ENCODE results near the gene TRIM66.
"Not testable (repeated sequence)": the region's sequence is repeated elsewhere in the genome, so short reads cannot be mapped to it uniquely, and the experiment has no call there.

Gene TRIM66

DNA sequence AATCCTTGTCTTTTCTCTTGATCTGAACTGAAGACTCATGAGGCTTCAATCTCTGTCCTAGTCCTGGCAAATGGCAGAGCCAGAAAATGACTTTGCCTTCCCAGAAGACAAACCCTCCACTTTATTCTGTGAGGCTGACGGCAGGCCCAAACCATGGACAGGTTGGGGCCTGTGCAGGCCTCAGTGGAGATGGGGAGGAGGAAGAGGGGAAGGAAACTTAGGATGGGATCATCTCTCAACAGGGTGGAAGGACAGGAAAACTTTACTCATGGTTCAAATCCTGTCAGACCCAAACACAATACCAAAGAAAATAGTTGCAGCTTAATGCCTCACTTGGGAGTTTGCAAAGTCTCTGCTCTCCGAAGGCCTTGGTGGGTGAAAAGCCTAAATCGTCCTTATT, 10.0 kb upstream of the TRIM66 start:
- DNase-seq (ENCODE audit: low read depth in 2 of 3, low spot score in 2 of 3), result no peak

DNA sequence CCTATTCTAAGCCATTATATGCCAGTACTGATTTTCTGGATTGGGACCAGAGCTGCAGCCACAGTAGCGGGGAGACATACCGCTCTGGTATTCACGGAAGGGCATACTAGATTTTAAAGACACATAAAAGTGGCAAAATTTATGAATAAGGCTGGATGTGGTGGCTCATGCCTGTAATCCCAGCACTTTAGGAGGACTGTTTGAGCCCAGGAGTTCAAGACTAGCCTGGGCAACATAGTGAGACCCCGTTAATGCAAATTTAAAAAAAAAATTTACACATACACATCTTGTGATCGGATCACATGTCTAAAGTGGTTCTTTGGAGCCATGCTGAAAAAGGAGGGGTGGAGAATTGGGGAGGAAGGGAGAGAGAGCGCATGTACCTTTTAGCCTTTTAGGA, 9.1 kb upstream of the TRIM66 start:
- DNase-seq (ENCODE audit: low read depth in 2 of 3, low spot score in 2 of 3), result no peak

DNA sequence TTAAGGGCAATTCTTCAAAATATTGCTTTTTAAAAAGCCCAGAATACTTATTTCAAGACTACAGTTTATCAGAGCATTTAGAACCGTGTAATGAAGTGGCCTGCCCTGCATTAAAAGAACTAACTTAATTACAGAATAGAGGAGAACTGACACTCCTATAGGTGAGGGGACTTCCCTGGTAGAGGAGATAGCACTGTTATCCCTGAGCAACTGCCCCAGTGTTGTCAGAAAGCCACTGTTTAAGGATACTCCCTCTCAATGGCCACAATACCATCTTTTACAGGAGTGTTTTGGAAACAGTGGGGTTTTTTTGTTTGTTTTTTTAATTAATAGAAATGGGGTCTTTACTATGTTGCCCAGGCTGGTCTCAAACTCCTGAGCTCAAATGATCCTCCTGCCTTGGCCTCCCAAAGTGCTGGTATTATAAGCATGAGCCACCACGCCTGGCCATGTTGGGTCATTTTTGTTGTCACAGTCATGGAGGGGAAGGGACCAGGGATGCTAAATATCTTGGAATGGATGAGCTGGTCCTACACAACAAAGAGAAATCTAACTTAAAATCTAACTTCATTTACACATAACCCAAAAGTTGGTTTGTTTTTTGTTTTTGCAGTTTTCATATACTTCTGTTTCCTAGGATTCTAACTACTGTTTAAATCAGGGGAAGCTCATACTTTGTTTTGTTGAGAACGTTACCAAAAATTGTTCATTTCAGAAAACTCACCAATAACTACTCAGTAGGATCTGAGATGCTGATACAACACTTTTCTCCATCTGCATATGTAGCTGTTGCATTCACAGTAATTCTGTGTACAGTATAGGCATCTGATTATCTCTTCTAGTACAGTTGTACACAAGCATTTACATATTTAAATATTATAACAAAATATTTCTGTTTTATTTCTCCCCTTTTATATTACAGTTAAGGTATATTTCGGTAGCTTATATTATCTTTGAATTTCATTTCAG, 8.2 kb upstream of the TRIM66 start:
- DNase-seq (ENCODE audit: low read depth in 2 of 3, low spot score in 2 of 3), result no peak

DNA sequence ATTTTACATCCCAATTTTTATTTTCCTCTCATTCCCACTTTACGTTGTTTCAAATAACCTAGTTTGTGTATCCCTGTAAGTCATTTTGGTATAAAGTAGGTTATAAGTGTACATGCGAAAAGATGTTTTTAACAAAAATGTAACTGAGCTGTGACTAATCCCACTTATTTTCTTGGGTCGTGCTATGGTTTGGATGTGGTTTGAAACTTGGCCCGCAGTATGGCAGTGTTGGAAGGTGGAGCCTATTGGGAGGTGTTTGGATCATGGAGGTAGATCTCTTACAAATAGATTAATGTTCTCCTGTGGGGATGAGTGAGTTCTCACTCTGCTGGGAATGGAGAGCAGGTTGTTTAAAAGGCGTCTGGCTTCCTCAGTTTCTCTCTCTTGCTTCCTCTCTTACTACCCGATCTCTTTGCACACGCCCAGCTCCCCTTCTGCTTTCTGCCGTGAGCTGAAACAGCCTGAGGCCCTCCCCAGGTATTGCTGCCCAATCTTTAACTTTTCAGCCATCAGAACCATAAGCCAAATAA, 7.3 kb upstream of the TRIM66 start:
- DNase-seq (ENCODE audit: low read depth in 2 of 3, low spot score in 2 of 3), result no peak

DNA sequence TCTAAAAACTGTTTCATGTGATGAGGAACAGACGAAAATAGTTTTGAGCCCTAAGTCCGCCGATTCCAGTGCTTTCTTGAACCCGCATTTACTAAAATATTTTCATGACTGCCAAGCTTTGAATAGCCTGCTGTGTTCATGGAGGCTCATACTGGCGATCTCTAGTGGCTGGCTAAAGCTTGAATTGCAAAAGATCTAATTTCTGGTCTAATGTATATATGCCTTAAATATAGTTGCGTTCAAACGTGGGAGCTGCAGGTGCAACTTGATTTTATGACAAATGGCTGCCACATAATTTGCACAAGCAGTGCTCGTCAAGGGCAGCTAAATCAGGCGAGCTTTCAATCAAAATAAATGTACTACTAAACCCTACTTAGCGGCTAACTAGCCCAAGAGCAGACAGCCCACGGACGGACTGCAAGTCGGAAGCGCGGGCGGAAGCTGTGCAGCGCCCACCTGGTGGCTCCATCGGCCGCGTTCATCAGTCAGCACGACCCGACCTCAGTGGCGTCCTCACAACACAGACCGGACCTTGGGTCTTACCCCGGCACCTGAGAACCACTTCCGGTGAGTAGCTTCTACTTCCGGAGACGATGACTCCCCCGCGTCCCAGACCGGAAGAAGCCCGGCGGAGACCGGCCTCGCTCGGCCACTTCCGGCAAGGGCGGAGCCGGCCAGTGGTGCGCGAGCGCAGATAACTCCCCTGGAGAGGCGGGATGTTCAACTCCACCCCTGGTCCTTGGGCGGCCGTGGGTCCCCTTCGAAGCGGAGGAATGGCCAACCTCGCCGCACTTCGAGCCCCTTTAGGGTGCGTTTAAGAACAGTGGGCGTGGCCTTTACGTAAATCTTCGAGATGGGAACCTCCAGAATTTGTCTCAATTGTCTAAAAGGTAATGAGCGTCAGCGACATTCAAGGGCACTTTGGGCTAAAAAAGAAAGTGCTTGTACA, 6.2 kb upstream of the TRIM66 start:
- peak; percentile 82 to 92 (median 84) for DNase-seq (ENCODE audit: low read depth in 2 of 3, low spot score in 2 of 3)

DNA sequence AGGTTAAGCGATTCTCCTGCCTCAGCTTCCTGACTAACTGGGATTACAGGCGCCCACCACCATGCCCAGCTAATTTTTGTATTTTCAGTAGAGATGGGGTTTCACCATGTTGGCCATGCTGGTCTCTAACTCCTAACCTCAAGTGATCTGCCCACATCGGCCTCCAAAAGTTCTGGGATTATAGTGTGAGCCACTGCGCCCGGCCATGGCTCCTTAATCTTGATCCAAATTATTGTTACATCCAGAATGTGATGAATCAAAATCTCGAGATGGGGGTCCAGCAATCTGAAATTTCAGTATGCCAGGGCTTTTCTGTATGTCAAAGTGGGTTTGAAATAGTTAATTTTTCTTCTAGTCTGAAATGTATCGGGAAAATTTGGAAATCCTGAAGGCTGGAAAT, 3.9 kb upstream of the TRIM66 start:
- no peak for DNase-seq (ENCODE audit: low read depth in 2 of 3, low spot score in 2 of 3)

DNA sequence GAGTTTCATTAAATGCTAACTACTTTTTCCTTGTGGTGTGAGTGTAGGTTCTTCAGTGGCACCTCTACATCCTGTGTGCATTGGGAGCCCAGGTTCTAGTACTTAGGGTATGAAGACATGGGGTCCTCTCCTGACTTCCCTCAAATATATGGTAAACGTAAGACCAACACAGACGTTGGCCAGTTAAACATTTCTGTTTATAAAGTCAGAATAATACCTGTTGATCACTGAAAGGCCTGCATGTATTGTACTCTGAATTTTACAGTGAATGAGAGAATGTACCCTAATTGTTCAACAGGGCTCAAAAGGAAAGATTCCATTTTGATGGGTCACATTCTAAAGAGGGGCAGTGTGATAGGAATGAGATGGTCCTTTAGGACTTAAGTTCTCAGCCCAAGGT, 3.4 kb upstream of the TRIM66 start:
- no peak for DNase-seq (ENCODE audit: low read depth in 2 of 3, low spot score in 2 of 3)

DNA sequence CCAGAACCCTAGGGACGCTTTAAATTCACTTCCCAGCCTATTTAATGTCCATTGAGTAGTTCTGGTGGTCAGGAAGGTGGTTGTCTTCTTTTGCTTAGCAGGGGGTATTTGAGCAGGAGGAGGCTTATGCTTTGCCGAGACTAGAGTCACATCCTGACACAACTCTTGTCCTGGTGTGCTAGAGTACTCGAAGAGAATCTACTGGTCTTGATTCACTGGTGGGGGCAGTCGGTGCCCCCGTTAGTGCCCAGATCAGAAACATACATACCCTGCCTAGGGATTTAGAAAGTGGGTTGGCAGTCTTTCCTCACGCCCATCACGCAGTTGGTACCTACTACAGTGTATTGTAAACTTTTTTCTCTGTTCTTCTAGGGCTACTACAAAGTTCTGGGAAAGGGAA, 2.8 kb upstream of the TRIM66 start:
- DNase-seq (ENCODE audit: low read depth in 2 of 3, low spot score in 2 of 3), result no peak

DNA sequence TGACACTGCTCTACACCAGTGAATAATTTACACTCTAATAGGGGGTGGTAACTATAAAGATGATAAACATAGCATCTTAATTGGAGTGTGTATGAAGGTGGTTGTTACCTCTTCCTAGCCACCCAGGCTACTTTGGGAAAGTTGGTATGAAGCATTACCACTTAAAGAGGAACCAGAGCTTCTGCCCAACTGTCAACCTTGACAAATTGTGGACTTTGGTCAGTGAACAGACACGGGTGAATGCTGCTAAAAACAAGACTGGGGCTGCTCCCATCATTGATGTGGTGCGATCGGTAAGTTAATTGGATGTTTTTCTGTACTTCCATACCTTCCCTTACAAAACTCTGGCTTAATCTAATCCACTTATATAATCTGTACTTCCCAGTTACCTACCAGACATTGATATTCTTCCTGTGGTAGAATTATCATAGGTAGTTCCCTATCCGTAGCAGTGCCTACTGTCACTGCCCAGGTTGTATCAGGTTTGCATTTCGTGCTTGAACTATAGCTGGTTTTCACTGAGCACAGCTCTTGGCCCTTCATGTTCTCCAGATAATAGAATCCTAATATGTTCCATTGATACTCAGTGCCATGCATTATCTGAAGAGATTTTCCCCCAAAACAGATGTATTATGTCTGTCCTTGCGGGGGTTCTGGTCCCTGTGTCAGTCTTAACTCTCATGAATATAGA, 2.3 kb upstream of the TRIM66 start:
- DNase-seq (ENCODE audit: low read depth in 2 of 3, low spot score in 2 of 3), result no peak

DNA sequence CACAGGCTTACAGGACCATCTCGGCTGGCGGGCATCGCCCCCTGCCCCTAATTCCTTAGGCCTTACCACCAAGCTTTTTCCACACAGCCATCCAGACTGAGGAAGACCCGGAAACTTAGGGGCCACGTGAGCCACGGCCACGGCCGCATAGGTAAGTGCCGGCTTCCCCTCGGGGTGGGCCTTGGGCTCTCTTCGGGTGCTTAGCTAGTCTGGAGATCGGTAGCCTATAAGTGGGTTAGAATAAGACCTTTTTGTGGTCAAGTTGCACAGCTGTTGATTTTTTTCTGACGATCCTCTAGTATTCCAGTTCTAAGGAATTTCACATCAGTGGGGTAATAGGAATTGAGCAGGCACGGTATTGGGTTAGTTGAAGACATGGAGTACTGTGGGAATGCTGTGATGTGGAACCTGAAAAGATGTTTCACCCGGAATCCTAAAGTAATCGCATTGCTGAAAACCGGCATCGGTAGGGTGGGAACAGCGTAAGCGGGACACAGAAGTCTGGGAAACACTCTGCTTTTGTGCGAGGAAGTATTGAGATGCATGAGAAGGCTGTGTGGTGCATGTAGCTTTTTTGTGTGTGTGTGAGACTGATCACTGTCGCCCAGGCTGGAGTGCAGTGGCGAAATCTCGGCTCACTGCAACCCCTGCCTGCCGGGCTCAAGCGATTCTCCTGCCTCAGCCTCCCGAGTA, 796 bp upstream of the TRIM66 start:
- DNase-seq (ENCODE audit: low read depth in 2 of 3, low spot score in 2 of 3), result no peak

DNA sequence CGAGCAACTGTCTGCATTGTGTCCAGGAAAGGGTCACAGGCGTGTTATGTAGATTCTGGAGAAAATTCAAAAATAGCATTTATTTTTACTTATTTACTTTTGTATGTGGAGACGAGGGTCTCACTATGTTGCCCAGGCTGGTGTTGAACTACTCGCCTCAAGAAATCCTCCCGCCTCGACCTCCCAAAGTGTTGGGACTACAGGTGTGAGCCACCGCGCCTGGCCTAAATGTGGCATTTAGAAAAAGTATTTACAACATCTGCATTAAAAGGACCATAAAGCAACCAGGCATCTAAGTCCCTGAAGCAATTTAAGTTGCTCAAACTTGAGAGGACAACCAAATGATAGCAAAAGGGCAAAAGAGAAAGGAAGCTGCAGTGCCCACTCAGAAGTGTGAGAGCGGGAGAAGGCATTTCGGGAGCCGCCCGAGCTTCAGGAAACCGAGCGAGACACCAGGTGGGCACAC, 595 bp downstream of the TRIM66 start:
- DNase-seq (ENCODE audit: low read depth in 2 of 3, low spot score in 2 of 3), result no peak

DNA sequence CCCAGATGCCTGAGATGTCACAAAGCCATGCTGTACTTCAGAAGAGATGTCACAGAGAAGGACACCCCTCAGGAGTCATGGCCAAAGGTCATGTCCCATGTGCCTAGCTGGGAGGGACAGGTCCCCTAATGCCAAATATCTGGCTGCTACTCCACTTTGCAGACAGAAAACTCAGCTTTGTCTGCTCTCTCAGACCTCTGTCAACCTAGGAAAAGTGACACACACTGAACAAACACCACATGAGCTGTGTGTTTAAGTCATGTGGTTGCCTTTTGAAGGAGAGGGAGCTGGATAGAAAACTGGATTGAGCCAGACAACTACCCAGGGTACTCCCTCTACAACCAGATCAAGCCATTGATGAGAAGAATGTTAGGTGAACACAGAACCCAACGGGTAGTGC, 3.5 kb downstream of the TRIM66 start:
- no peak for DNase-seq (ENCODE audit: low read depth in 2 of 3, low spot score in 2 of 3)

DNA sequence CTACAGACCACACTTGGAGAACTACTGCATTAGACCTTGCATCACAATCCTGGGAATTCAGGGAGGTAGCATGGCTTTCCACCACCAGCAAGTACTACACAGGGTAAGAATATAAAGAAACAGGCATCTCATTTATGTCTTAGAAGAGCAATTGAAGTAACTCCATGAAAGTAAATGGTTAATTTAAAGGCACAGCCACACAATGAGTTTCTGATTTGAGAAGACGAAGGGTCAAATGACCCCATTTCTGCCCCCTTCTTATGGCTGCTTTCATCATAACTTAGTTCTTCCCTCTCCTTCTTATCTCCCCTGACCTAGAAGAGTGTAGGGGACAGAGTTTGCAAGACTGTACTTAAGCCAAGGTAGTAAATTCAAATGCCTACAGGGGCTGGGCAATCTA, 6.0 kb downstream of the TRIM66 start:
- no peak for DNase-seq (ENCODE audit: low read depth in 2 of 3, low spot score in 2 of 3)

DNA sequence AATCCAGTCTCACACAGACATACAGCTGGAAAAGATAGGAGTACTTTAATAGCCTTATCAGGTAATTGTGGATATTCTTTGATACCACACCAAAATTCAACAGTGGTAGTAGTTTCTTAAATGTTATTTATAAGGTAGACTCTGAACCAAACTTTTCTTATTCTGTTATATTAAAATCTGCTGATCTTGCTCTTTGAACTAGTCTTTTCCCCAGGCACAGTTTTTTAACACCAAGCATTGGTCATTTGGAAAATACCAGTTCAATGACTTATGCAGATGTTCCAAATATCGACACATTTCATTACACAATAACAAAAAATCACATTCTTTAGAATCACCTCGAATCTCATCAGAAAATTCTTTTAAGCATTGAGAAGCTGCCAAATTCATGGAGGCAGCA, 7.6 kb downstream of the TRIM66 start:
- DNase-seq (ENCODE audit: low read depth in 2 of 3, low spot score in 2 of 3), result no peak

DNA sequence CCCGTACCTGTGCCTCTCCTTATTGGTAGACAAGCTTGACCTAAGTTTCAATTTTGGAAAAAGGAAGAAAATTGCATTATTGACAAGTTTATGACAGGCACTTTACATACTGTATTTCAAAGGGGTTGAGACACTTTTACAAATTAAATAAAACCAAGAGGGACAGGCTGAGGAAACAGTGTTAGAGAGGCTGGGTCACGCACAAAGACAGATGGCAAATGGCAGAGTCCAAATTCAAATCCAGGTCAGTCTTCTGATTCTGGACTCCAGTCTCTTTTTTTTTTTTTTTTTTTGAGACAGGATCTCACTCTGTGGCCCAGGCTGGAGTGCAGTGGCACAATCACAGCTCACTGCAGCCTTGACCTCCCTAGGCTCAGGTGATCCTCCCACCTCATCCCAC, 10.1 kb downstream of the TRIM66 start:
- DNase-seq (ENCODE audit: low read depth in 2 of 3, low spot score in 2 of 3), result no peak

DNA sequence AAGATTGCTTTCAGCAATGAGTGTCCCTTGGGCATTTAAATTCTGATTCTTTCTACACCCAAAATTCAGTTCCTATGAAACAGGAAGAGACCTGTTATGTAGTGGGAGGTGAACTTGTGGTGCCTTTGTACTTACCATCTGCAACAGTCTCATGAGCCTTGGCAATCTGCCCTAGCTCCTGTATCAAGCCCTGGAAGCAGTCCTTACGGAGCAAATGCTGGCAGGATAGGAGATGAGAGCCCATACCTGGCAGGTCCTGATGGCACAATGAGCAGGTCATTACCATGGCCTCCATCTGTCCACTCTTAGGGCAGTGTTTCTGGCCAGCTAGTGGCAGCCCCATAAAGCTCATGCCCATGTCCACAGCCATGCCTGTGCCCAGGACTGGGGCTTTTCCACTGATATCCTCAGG, 10.8 kb downstream of the TRIM66 start:
- no peak for DNase-seq (ENCODE audit: low read depth in 2 of 3, low spot score in 2 of 3)

DNA sequence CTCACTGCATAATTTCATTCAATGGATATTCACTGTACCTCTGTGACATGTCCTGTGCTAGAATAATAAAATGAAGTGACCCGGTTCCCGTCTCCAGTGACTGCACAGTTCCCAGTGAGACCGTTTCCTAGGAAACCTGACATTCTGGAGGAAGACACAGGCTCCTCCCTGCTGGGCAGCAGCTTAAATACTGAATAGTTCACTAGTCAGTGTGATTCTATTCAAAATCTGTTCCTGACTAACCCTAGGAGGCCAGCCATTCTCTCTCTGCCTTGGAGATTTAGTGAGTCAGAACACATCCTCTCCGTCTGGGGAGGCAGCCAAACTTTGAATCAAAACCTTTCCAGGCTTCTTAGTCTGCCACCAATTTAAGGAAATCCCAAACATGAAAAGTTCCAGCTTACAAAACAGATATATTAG, 11.3 kb downstream of the TRIM66 start:
- no peak for DNase-seq (ENCODE audit: low read depth in 2 of 3, low spot score in 2 of 3)

DNA sequence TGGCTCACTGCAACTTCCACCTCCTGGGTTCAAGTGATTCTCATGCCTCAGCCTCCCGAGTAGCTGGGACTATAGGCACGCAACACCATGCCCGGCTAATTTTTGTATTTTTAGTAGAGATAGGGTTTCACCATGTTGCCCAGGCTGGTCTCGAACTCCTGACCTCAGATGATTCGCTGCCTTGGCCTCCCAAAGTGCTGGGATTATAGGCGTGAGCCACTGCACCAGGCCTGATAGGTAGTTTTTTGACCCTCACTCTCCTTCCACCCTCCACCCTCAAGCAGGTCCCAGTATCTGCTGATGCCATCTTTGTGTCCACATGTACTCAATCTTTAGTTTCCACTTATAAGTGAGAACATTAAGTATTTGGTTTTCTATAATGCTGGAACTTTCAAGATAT, 12.4 kb downstream of the TRIM66 start:
- not testable (repeated sequence) for DNase-seq (ENCODE audit: low read depth in 2 of 3, low spot score in 2 of 3)

DNA sequence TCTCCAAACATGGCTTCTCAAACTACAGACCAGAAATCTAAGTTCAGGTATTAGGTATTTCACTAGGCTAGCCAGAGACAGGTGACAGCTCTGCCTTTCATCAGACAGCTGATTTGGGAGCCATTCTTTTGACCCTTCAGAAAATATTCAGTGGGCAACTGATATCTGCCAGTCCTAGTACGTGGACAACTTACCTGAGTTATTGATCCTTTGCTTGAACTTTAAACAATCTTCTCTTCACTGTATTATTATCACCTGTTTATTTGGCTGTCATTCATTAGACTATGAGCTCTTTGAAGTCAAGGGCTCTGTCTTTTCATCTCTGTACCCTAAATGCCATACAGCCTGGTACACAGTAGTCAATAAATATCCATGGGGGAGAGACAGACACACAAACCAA, 17.2 kb downstream of the TRIM66 start:
- no peak for DNase-seq (ENCODE audit: low read depth in 2 of 3, low spot score in 2 of 3)

DNA sequence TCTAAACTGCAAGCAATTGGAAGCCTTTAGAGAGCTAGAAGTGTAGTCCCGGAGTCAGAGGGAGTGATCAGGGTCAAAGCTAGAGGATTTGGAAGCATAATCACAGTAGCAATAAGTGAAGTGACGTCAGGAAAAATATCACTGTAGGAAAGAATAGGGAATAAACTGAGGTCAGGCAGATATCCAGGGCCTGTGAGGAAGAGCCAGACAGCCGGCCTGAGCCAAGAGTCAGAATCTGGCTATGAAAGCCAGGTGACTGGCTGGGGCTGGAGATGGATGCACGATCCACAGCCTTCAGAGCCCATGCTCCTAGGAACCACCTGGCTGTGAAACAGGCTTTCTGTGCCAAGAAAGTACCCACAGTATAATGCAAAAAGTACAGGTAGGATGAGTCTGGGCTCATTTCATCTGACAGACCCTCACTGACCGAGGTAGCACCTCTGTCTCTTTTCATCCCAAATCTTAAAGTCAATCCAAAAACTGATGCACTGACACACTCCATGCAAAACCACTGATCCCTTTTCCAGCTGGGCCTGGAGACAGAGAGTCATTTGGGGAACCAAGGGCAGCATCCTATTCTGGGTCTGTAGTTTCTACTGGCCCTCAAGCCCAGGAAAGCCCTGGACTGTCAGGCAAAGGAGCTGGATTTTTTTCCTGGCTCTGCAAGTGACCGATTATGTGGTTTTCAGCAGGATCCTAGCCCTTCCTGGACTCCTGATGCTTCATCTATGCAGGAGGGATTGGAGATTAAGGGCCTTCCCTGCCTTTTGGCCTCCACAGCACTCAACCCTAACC, 21.3 kb downstream of the TRIM66 start:
- DNase-seq (ENCODE audit: low read depth in 2 of 3, low spot score in 2 of 3), result no peak
